22Rv1 (cell line): ENCODE measurements around the gene SLC2A13.
"Not testable (repeated sequence)": the region's sequence is repeated elsewhere in the genome, so short reads cannot be mapped to it uniquely, and the experiment has no call there.

ENCODE experiments used
- H3K27ac ChIP-seq: fragments of 450-650 bp; 2 replicates; pipeline ENCODE4 v1.5.1; 2017
- CTCF ChIP-seq: fragments of 450-650 bp; IDR thresholded peaks from 2 replicates; pipeline ENCODE4 v1.5.1; 2017; ENCODE audit warnings: mild to moderate bottlenecking
- ZFX ChIP-seq: fragments of 450-650 bp; IDR thresholded peaks from 2 replicates; pipeline ENCODE4 v1.6.1; 2017; ENCODE audit warnings: antibody characterized with exemption, borderline replicate concordance

Gene SLC2A13

GRCh38 chr12:40055776-40056175, 50.1 kb downstream of the SLC2A13 start:
- no peak overlapping the region for H3K27ac ChIP-seq
- TF ChIP-seq ZFX (no peak), CTCF (no peak)

GRCh38 chr12:40055228-40055579, 50.7 kb downstream of the SLC2A13 start:
- H3K27ac ChIP-seq, result no peak overlapping the region
- TF ChIP-seq ZFX, result no peak
- no peak for TF ChIP-seq CTCF

- no peak for TF ChIP-seq CTCF
- no peak for TF ChIP-seq ZFX
- H3K27ac ChIP-seq, result no peak overlapping the region
Measured at GRCh38 chr12:40054555-40055227, 51.2 kb downstream of the SLC2A13 start.

- no peak overlapping the region for H3K27ac ChIP-seq
- no peak for TF ChIP-seq ZFX
- TF ChIP-seq CTCF, result no peak
Measured at GRCh38 chr12:40049268-40049667, 56.6 kb downstream of the SLC2A13 start.

- not testable (repeated sequence) for H3K27ac ChIP-seq
Measured at GRCh38 chr12:40047002-40047401, 58.9 kb downstream of the SLC2A13 start.

- no peak for TF ChIP-seq CTCF
- no peak for TF ChIP-seq ZFX
- H3K27ac ChIP-seq, result no peak overlapping the region
Measured at GRCh38 chr12:40045656-40046055, 60.2 kb downstream of the SLC2A13 start.

- TF ChIP-seq ZFX, result no peak
- no peak for TF ChIP-seq CTCF
- no peak overlapping the region for H3K27ac ChIP-seq
Measured at GRCh38 chr12:40044396-40044795, 61.5 kb downstream of the SLC2A13 start.

- TF ChIP-seq ZFX (no peak), CTCF (no peak)
Measured at GRCh38 chr12:40039598-40039997, 66.3 kb downstream of the SLC2A13 start.

More at GRCh38 chr12:40039598-40039997, 66.3 kb downstream of the SLC2A13 start:
- H3K27ac ChIP-seq, result no peak overlapping the region
